Mesodermal cell (in vitro differentiated cells): ENCODE results near the gene IGFBPL1.
"Not testable (repeated sequence)": the region's sequence is repeated elsewhere in the genome, so short reads cannot be mapped to it uniquely, and the experiment has no call there.

ENCODE experiments used
- H3K27ac ChIP-seq: 2 replicates; pipeline ENCODE4 v1.7.0; 2013; ENCODE audit warnings: mild to moderate bottlenecking, low read depth, low read length, moderate library complexity; ENCODE audit not compliant: severe bottlenecking
- H3K36me3 ChIP-seq: 2 replicates; pipeline ENCODE4 v1.7.1; 2013; ENCODE audit warnings: mild to moderate bottlenecking, low read length, moderate library complexity; ENCODE audit not compliant: control insufficient read depth, insufficient read depth
- H3K4me1 ChIP-seq: one replicate; pipeline ENCODE4 v1.7.1; 2013; ENCODE audit warnings: mild to moderate bottlenecking, low read length; ENCODE audit not compliant: insufficient read depth, control insufficient read depth, poor library complexity, severe bottlenecking
- H3K4me3 ChIP-seq: 2 replicates; pipeline ENCODE4 v1.7.0; 2013; ENCODE audit warnings: low read length, control low read depth, mild to moderate bottlenecking; ENCODE audit not compliant: insufficient read depth, poor library complexity, severe bottlenecking; ENCODE audit errors: extremely low read depth
- H3K9me3 ChIP-seq: 2 replicates; pipeline ENCODE4 v1.7.1; 2013; ENCODE audit warnings: mild to moderate bottlenecking, low read length, moderate library complexity; ENCODE audit not compliant: control insufficient read depth
- WGBS, 2 experiments: methylation state at CpG; one replicate each; pipeline ENCODE4 v1.1.5; 2013; ENCODE audit warnings: missing lambda C conversion rate in 2 of 2; ENCODE audit not compliant: insufficient coverage in 2 of 2; 5-methylcytosine and 5-hydroxymethylcytosine counted together

The IGFBPL1 gene

GRCh38 chr9:38377336-38378083 lies 46.7 kb downstream of the IGFBPL1 start:
- not testable (repeated sequence) for H3K9me3 ChIP-seq, H3K27ac ChIP-seq, H3K4me1 ChIP-seq, H3K4me3 ChIP-seq, H3K36me3 ChIP-seq
- 93 to 96% methylated on average over 22 to 33 of the region's 42 CpGs for WGBS, 2 experiments

- Histone ChIP-seq H3K4me3 (no peak overlapping the region), H3K4me1 (peaks cover 7% of the 10 kb centered on the region), H3K36me3 (no peaks in the 10 kb centered on the region), H3K27ac (no peak overlapping the region), H3K9me3 (no peaks in the 10 kb centered on the region)
- 81 to 90% methylated on average over 6 to 8 of the region's 9 CpGs for WGBS, 2 experiments
Measured at GRCh38 chr9:38376021-38376670, 48.1 kb downstream of the IGFBPL1 start.

GRCh38 chr9:38375572-38375963 lies 48.7 kb downstream of the IGFBPL1 start:
- 92 to 97% methylated on average over 4 of the region's 10 CpGs for WGBS, 2 experiments
- no peak overlapping the region for H3K27ac ChIP-seq

GRCh38 chr9:38374847-38375571 lies 49.2 kb downstream of the IGFBPL1 start:
- 93 to 98% methylated on average over 5 of the region's 5 CpGs for WGBS, 2 experiments
- H3K36me3 ChIP-seq, result no peaks in the 10 kb centered on the region
- H3K9me3 ChIP-seq, result no peaks in the 10 kb centered on the region
- no peak overlapping the region for H3K27ac ChIP-seq
- H3K4me3 ChIP-seq, result no peak overlapping the region
- no peaks in the 10 kb centered on the region for H3K4me1 ChIP-seq

More at GRCh38 chr9:38375572-38375963, 48.7 kb downstream of the IGFBPL1 start:
- Histone ChIP-seq H3K4me3 (no peak overlapping the region), H3K36me3 (no peaks in the 10 kb centered on the region), H3K4me1 (peaks cover 1% of the 10 kb centered on the region), H3K9me3 (no peaks in the 10 kb centered on the region)

- Histone ChIP-seq H3K9me3 (no peaks in the 10 kb centered on the region), H3K36me3 (no peaks in the 10 kb centered on the region), H3K4me1 (no peaks in the 10 kb centered on the region), H3K4me3 (no peak overlapping the region), H3K27ac (no peak overlapping the region)
- no CpG with 5 or more reads among the region's 3 CpGs for WGBS, 2 experiments
Measured at GRCh38 chr9:38373679-38374078, 50.6 kb downstream of the IGFBPL1 start.

GRCh38 chr9:38372762-38373619 lies 51.3 kb downstream of the IGFBPL1 start:
- Histone ChIP-seq H3K27ac (no peak overlapping the region), H3K4me3 (no peak overlapping the region), H3K36me3 (no peaks in the 10 kb centered on the region), H3K4me1 (no peaks in the 10 kb centered on the region), H3K9me3 (no peaks in the 10 kb centered on the region)
- WGBS, 2 experiments, result 81 to 86% methylated on average over 7 of the region's 10 CpGs

- H3K27ac ChIP-seq, result no peak overlapping the region
- no peaks in the 10 kb centered on the region for H3K9me3 ChIP-seq
- no peak overlapping the region for H3K4me3 ChIP-seq
- WGBS, 2 experiments, result 93% methylated on average over 2 of the region's 2 CpGs; no CpG with 5 or more reads in 1 of the 2 experiments
- no peaks in the 10 kb centered on the region for H3K36me3 ChIP-seq
- no peaks in the 10 kb centered on the region for H3K4me1 ChIP-seq
Measured at GRCh38 chr9:38371495-38371894, 52.8 kb downstream of the IGFBPL1 start.

GRCh38 chr9:38370176-38370575 lies 54.1 kb downstream of the IGFBPL1 start:
- Histone ChIP-seq H3K9me3 (no peaks in the 10 kb centered on the region), H3K4me1 (no peaks in the 10 kb centered on the region), H3K27ac (no peak overlapping the region), H3K4me3 (no peak overlapping the region), H3K36me3 (no peaks in the 10 kb centered on the region)
- 76% methylated on average over 2 of the region's 4 CpGs; no CpG with 5 or more reads in 1 of the 2 experiments for WGBS, 2 experiments

GRCh38 chr9:38368731-38369130 lies 55.5 kb downstream of the IGFBPL1 start:
- Histone ChIP-seq H3K4me3 (no peak overlapping the region), H3K9me3 (no peaks in the 10 kb centered on the region), H3K27ac (no peak overlapping the region), H3K4me1 (no peaks in the 10 kb centered on the region), H3K36me3 (no peaks in the 10 kb centered on the region)
- 80 to 83% methylated on average over 1 of the region's 2 CpGs for WGBS, 2 experiments

GRCh38 chr9:38367898-38368297 lies 56.4 kb downstream of the IGFBPL1 start:
- H3K27ac ChIP-seq, result no peak overlapping the region
- H3K4me1 ChIP-seq, result no peaks in the 10 kb centered on the region
- H3K36me3 ChIP-seq, result no peaks in the 10 kb centered on the region
- H3K4me3 ChIP-seq, result no peak overlapping the region
- no peaks in the 10 kb centered on the region for H3K9me3 ChIP-seq
